Right lung (tissue), 5 donors: ENCODE results near the gene LEMD2. TPM values are rescaled to one million over a fixed set of nuclear protein-coding genes. Genes with fewer than 3 reads are reported as not detected.

ENCODE experiments used
- DNase-seq, 2 donors: peaks; one replicate each; pipeline ENCODE4 v3.0.0-alpha.2; 2013
- polyA plus RNA-seq, 5 donors: library from polyadenylated mRNA; unstranded; fragments of 120-200 nt; gene quantifications; one replicate each; pipeline versions ENCODE4 v1.2.1 to v1.2.3, GENCODE V29; 2013; ENCODE audit warnings: inconsistent platforms in 1 of 5, low replicate concordance in 1 of 5; ENCODE audit not compliant: insufficient read length in 5 of 5, insufficient read depth in 1 of 5

Gene LEMD2
- polyA plus RNA-seq, 5 donors = 66.0 to 80.1 (median 68.1) TPM

DNA sequence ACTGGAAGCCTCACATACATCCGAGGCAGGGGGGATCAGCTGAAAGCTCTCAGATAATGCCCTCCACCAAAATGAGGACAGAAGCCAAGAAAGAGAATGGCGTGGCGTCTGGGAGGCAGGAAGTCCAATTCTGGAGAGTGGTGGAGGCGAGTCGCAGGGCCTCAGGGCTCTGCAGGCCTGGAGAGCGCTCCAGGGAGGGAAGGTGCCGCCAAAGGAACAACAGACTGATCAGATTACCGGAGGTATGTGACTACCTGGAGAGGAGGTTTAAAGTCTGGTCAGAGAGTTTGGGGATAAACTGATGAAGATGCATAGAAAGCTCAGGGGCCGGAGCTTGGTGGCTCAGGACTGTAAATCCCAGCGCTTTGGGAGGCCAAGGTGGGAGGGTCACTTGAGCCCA lies 31.0 kb downstream of the LEMD2 start:
- DNase-seq = no peak

DNA sequence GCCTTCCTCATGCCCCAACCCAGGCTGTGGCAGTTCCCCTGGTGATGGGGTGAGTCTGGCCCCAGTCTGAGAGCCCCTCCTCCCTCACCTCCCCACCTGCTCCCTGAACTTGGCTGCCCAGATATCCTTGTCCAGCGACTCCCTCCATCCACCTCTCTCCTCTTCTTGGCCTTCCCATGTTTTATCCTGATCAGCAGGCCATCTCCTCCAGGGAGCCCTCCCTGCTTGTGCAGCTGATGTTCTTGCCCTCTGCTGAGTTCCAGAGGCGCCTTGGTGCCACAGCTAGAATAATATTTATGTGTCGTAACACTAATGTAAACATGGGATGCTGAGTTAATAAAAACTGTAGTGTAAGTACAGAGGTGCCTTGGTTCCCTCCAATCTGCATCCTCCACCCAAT lies 31.8 kb downstream of the LEMD2 start:
- DNase-seq = no peak

DNA sequence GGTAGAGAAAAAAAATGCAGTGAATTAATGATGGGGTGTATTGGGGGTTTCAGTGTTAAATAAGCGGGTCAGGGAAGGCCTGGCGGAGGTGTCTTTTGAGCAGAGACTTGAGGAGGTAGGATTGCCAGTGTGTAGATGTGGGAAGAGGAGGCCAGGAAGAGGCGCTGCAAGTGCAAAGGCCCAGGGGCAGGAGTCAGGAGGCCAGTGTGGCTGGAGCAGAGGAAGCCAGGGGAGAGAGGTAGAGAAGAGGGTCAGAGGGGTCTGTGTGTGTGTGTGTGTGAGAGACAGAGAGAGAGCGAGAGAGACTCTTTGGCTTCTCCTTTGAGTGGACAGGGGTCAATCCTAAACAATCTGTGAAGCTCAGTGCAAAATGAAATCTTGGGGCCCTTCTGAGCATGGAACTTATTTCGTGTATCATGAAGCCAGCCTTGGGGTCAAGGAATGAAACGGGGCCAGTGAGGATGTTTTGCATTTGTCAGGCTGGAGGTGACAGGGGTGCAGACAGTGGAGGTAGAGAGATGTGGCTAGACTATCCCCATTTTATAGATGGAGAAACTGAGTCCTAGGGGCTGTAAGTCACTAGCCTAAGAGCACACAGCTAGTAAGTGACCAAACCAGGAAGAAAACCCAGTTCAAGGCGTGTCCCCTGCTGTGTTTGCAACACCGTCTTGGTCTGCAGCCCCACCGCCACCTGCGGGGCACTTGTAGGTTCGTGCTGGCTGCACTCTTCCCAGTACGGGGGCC lies 32.5 kb downstream of the LEMD2 start:
- no peak for DNase-seq

DNA sequence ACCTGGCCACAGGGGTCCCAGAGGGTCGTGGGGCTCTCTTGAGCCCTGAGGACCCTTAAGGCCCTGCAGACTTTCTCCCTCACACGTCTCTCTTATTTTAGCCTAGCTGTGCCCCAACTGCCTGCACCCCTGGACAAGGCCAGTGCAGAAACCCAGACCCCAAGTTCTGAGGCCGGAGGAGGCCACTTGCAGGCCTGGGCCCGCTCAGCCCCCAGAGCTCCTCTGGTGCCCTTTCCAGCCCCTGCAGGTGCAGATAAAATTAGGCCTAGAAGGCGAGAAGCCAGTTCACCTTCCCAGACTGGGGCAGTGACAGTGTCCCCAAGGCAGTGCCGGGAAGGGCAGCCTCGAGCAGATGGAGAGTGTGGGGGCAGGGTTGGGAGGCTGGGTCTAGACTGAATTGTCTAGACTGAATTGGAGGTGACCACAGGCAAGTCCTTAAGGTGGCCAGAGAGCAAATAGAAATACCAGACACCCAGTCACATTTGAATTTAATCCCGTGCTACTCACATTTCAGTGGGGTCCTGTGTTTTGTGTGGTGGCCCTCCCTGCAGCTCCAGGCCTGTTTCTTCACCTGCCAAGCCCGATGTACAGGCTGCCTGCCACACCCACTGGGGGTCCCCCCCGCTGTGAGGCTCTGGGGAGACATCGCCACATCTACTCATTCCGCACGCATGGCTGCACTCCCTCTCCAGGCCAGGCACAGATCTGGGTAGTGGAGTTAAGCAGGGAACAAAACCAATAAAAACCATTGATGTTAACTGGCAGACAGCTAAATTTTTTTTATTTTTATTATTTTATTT lies 33.7 kb downstream of the LEMD2 start:
- no peak for DNase-seq

DNA sequence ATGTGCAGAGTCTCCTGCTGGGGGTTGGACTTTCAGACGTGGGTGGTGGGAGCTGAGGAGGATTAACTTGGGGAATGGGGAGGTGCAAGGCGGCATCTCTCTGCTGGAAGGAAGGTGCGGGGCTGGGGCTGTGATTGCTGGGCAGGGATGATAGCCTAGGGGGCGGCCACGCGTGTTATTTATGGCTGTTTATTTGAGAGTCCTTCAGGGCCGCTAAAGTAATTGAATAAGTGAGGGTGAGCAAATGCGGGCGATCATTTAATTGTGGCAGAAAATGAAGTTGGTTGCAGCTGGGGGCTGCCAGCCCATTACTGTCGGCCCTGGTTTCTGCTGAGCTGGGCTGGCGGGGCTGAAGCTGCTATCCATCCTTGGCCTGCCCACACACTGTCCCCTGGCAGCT lies 34.7 kb downstream of the LEMD2 start:
- no peak for DNase-seq

DNA sequence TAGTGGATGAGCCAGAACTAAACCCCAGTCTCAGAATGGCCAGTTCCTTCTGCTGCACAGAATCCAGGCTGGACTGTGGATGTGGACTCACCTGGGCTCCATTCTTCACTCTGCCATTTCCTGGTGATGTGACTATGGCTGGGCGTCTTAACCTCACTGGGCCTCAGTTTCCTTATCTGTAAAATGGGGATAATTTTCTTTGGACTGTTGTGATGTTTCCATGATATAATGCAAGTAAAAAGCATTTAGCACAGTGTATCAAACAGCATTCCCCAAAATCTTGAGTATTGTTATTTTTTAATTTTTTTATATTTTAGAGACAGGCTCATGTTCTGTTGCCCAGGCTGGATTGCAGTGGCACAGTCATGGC lies 36.3 kb downstream of the LEMD2 start:
- no peak for DNase-seq

DNA sequence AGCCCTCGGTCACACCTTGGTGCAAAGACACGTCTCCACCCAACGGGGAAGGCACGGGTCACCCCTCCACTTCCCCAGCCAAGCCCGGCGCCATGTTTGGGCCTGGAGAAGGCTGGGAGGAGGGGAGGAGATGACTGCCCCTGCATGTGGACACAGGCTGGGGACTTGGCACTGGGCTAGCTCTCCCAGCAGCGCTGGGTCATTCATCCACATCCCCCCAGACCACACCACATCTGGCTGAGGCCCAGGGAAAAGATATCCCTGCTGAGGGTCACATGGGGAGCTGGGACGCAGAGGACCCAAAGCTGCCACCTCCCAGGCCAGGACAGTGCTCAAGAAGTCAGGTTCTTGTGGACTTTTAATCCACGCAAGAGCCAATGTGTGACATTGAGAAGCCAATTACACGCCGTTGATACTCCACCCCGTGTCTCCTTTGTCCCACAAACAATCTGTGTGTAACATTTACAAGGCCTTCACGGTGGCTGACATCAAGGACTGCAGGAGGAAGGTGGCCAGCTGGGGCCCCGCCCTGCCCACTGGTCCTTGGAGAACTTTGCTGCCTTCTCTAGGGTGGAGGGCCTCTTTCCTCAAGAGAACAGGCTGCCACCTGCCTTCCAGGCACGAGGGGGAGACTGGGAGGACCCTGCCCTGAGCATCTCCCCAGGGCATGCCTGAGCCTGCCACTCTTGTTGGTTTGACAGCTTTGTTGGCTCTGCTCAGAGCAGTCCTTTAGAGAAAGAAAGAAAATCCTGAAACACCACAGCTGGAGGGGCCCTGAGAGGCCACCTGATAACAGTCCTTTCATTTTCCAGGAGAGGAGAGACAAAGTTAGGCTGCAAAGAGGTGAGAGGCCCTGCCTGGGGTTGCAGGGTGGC lies 36.9 kb downstream of the LEMD2 start:
- no peak for DNase-seq

DNA sequence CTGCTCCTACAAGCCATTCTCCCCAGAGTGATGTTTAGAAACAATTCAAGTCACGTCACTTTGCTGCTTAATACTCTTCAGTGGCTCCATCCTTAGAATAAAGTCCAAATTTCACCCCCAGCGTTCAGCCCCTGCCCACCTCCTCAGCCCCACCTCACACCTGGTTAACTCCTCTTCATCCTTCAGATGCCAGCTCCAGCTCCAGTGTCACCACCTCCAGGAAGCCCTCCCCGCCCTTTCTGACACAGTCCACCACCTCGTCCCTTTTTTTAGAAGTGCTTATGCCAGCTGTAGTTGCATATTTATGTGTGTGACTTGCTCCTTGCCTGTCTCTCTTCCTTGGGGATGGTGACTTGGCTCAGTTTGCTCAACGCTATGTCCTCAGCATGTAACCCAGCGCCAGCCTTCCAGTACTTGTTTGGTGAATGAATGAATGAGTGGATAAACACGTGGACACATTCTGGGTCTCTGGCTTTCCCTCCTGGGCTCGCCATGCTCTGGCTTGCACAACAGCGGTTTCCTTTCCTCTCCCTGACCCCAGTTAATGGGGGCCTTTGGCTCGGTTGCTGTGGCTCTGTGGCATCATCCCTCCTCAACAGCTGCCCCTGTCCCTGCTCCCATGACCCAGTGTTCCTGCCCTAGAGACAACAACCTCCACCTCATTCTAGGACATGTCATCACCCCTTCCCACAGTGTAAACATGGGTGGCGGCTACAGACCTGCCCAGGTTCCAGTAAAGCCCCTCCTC lies 38.5 kb downstream of the LEMD2 start:
- DNase-seq = no peak

DNA sequence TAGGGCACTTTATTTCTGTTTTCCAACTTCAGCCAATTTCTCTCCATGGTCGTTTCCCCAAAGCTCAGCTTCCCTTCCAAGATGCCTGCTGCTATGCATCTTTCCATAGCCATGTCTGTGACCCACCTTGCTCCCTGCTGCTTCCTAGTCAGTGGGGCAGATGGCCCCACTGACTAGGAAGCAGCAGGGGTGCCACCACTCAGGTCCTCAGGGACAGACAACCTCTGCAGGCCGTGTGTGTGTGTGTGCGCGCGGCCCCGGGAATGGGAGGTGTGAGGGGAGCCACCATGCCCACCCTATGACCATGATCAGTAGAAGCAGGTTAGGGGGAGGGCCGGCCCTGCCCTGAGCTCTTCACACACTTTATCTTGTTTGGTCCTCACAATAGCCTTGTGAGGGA lies 39.5 kb downstream of the LEMD2 start:
- DNase-seq = no peak

DNA sequence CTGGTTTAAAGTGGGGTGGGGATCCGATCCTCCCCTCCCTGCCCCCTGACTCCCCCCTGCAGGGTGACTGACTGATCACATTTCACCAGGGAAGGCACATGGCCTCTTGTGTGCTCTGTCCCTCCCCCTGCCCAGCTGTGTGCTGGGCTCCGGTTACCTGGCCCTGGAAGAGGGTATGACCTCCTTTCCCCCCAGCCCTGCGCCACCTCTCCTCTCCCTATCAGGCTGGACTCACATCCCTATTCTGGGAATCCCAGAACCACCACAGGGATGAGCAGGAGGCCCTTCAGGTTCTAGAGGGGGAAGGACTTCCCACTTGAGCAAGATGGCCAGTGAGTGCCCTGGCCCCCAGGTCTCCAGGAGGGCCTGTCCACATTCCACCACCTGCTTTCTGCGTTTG lies 40.1 kb downstream of the LEMD2 start:
- no peak for DNase-seq

DNA sequence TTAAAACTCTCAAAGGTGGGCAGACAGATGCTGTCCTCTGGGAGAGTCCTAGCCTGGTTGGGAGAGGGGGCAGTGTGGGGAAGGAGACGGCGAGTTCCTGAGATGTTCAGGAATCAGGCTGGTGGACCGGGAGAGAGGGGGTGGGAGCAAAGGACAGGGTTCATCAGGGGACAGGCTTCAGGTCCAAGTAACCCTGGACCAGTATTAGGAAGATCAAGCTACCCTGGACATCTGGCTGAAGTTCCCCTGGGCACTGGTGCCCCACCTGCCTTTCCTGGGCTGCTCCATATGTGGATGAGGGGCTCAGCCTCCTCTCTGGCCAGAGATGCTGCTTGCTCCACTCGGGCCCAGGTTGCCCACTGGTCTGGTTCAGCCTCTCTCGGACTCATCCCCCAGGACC lies 41.1 kb downstream of the LEMD2 start:
- no peak for DNase-seq

DNA sequence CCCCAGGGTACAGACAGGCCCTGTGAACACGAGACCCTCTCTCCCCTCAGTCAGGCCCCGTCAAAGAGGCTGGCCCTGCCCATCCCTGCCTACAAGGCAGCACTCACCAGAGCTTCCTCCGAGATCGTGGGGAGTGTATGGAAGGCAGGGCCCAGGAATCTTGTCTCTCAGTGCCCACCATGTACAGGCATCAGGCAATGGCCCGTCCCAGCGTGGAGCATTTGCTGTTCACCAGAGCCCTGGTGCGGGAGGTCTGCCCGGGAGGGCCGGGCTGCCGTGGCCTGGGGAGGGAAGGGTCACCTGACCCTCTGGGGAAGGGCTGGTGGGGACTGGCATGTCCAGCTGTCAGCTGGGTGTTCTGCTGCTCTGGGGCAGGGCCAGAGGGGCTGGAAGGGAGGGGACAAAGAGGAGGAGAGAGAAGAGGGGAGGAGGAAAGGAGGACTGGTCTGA lies 42.3 kb downstream of the LEMD2 start, which contains the start of gene IP6K3:
Gene IP6K3 (minus strand): TSS at position 255 of the 450 bp plus-strand sequence. CDS start 11,429 bp downstream, outside the sequence.
- DNase-seq = peak in 1 of 2 donors; percentile 45

DNA sequence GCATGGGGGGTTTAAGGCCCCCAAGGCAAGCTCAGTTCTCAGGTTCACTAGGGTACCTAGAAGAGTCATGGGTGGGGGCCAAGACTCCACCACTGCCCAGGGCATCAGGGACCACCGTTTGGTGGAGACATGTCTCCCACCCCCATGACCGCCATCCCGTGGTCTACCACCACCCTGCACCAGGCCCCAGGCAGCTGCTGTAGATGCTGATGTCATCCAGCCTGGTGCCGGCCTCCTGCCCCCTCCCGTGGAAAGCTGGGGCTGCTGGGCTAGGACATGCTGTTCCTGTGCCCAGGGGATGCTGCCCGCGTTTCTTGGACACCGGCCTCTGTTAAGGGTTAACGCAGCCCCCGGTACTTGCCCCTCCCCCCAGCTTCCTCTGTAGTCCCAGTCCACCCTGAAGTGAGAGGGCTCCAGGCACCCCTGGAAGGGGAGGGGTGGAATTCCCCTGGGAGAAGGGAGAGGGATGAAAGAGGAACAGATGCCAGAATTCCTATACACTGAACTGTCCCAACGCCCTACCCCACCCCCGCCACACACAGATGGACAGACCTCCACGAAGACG lies 42.8 kb downstream of the LEMD2 start:
- no peak for DNase-seq

DNA sequence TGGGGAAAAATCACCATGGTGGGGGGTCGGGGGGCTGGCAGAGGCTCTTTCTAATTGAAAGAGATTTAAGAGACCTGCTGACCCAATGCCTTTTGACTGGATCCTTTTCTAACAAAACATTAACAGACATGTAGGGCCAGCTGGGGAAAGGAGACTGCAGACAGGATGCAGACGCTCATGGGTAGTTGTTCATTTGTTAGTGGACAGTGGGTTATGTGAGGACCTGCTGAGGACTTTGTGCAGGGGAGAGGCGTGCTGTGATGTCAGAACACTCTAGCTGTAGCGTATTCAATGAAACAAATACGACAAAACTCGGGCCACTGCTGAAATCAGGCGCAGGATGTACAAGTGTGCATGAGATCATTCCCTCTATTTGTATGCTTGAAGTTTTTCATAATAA lies 43.4 kb downstream of the LEMD2 start:
- DNase-seq = no peak

DNA sequence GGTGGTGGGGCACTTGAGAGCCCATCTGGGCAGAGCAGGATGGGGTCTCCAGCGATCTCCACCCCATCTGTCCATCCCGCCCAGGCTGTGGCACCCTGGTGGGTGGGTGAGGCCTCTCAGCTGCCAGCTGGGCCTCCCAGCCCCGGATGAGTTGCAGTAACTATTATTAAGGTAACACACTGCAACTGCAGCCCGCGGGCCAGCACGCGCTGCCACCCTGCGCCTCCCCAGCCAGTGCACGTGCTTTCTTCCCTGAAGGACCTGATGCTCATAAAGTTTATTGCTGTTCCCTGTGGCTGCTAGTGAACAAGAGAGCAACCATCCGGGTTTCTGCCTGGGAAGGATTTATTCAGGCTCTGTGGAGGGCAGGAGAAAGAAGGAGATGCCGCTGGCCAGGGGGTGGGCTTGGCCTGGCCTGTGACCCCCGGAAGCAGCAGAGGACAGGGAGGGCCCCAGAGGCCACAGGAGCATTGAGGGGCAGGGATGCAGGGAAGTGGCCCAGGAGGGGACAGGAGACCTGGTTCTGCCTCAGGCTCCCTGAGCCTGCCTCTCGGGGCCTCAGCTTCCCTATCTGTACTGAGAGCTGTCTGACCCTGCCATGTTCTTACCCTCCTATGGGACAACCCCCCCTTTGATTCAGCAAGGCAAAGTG lies 43.9 kb downstream of the LEMD2 start:
- no peak for DNase-seq

DNA sequence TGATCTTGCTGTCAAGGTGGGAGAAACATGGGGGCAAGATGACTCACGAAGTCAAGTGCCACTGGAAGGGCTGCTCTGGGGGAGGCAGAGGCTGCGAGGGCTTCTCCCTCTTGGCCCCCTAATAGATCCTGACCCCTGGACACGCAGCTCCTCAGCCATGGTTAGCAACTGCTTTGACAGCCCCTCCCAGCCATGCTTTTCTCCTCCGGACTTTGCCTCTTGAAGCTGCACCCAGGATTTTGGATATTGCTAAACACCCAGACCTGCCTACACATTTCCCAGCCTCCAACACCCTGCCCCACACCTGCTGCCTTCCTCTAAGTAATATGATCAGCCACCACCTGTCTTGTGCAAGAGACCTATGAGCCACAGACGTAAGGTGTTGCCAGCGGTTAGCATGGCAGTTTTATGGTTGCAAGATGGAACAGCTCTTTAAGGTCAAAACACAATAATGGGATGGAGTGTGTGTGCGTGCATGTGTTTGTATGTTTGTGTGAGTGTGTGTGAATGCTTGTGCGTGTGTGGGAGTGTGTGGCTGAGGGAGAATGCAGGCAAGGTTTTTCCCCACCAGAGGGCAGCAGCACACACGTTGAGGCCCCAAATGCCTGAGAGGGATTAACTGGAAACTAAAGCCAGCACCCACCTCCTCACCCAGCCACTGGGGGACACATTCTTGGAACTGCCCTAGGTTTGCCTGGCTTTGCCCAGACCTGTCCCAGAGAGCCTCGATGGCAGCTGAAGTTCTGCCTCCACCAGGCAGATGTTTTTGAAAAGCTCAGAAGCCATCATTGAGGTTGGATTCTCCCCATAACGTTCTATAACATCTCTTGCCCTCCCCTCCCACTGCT lies 44.7 kb downstream of the LEMD2 start:
- DNase-seq = peak; percentile 70 to 78

DNA sequence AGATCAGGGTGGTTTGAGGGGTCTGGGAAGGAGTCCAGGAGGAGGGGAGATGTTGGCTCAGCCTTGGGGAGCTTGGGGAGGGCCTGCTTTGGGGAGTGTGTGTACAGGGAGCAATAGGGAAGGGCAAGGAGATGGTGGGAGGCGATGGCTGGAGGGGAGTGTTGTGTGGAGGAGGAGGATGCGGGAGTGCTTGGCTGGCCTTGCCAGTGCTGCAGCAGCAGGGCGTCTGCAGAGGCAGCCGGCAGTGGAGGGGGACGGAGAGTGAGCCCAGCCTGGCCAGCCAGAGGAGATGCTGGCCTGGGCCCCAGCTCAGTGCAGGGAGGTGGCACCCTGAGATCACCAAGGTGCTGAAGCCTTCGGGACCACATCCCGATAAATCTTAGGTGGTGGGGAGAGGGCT lies 46.1 kb downstream of the LEMD2 start:
- DNase-seq = no peak

DNA sequence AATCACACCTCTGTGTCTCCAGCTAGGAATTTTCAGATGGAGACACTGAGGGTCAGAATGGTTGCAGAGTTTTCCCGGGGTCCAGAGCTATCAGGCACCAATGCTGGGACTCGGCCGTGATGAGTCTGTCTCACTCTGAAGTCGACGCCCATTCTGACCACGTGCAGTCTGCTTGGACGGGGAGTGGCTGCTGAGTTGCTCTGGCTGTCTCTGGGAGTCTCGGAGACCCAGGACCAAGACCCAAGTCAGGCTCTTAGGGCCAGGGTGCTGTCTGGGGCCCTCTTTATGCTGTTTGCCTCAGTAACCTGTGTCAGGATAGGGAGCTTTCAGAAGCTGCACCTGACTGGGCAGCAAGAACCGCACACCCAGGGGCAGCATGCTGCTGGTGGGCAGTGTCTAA lies 46.8 kb downstream of the LEMD2 start:
- no peak for DNase-seq

DNA sequence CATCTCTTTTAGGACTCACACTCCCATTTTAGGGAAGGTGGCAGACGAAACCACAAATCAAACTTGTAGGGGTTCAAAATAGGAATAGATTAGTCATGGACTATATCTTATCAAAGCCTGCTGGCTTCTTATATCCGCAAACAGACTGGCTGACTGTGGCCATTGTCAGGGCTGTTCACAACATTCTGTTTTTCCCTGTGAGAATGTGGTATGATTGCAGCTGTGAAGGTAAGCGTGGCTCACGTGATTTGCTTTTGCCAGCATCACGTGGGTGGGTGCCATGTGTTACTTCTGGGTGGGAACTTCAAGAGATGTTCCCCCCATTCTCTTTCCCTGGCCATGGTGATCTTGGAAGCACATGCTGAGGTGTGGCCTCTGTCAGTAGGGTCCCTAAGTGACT lies 48.1 kb downstream of the LEMD2 start:
- no peak for DNase-seq

DNA sequence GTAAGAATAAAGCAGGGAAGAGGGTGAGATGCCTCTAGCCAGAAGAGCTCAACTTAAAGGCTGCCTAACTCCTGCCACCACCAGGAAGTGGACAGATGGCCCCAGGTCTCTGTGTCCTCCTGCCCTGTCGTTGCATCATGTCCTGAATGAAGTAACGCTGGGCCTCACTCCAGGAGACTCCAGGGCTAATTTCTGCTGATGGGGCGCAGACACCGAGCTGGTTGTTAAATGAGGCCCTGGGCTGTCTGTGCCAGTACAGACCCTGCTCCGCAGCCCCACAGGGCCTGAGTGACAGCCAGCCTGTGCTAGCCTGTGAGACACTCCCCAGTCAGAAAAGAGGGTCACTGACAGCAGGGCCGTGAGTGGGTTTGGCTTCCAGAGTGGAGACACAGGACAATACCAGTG lies 48.7 kb downstream of the LEMD2 start:
- DNase-seq = no peak
